ENCODE measurements around the gene HP.

HP gene

GRCh38 chr16:72043058-72043457 lies 11.2 kb upstream of the HP start:
- DNase-seq (ENCODE audit: low read depth) = no peak
- H3K4me3 ChIP-seq (ENCODE audit: low read depth, low read length) = no peak overlapping the region
- TF ChIP-seq, protein P1, sequence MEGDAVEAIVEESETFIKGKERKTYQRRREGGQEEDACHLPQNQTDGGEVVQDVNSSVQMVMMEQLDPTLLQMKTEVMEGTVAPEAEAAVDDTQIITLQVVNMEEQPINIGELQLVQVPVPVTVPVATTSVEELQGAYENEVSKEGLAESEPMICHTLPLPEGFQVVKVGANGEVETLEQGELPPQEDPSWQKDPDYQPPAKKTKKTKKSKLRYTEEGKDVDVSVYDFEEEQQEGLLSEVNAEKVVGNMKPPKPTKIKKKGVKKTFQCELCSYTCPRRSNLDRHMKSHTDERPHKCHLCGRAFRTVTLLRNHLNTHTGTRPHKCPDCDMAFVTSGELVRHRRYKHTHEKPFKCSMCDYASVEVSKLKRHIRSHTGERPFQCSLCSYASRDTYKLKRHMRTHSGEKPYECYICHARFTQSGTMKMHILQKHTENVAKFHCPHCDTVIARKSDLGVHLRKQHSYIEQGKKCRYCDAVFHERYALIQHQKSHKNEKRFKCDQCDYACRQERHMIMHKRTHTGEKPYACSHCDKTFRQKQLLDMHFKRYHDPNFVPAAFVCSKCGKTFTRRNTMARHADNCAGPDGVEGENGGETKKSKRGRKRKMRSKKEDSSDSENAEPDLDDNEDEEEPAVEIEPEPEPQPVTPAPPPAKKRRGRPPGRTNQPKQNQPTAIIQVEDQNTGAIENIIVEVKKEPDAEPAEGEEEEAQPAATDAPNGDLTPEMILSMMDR (IDR thresholded peaks at IDR 0.05; ENCODE audit: control insufficient read depth, extremely low read depth, insufficient read depth) = no peak

GRCh38 chr16:72043539-72043938 lies 10.8 kb upstream of the HP start:
- TF ChIP-seq, protein P1 (IDR thresholded peaks at IDR 0.05; ENCODE audit: control insufficient read depth, extremely low read depth, insufficient read depth) = no peak
- no peak for DNase-seq (ENCODE audit: low read depth)
- no peak overlapping the region for H3K4me3 ChIP-seq (ENCODE audit: low read depth, low read length)

DNA sequence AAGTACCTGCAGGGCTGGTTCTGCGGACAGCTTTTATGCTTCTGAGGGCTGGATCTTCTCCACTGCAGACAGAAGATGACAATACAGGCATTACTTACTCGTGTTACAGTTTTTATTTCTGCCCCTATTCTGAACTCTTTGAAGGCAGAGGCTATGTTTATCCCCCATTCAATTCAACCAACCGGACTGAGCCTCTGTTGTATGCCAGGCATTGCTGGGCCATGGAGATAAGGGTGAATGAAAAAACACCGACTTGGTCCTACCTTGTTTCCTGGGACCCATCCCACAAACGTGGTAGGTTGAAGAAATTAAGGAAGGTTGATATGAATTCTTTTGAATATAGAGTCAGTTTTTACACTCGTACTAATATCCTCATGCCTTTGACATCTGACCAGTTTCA lies 10.0 kb upstream of the HP start:
- no peak overlapping the region for H3K4me3 ChIP-seq (ENCODE audit: low read depth, low read length)
- TF ChIP-seq, protein P1 (IDR thresholded peaks at IDR 0.05; ENCODE audit: control insufficient read depth, extremely low read depth, insufficient read depth) = no peak
- DNase-seq (ENCODE audit: low read depth) = no peak

DNA sequence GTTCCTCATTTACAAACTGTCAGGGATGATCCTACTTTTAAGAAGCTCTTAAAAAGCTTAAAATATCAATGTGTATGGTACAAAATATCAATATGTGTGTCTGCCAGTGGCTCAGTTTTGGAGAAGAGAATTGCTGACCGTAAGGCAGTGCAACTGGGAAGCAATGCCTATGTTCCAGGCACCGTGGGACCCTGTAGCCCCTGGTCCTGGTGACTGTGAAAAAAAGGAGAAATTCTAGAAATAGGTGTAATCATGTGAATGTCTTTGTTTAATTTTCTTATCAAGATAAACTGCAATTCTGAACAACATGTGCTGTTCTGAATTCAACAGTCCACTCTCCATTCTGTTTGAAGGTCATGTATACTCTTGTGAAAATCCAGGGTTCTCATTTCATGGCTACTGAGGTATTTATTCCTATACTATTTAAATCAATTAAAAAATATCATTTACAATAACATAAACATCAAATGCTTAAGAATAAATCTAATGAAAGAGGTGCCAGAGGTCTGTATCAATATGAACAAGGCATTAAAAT lies 9.4 kb upstream of the HP start:
- TF ChIP-seq, protein P1 (IDR thresholded peaks at IDR 0.05; ENCODE audit: control insufficient read depth, extremely low read depth, insufficient read depth) = no peak
- H3K4me3 ChIP-seq (ENCODE audit: low read depth, low read length) = no peak overlapping the region

GRCh38 chr16:72049110-72049509 lies 5.2 kb upstream of the HP start:
- no peak for DNase-seq (ENCODE audit: low read depth)
- TF ChIP-seq, protein P1 (IDR thresholded peaks at IDR 0.05; ENCODE audit: control insufficient read depth, extremely low read depth, insufficient read depth) = no peak

More for the DNA sequence above, 9.4 kb upstream of the HP start:
- no peak for DNase-seq (ENCODE audit: low read depth)

GRCh38 chr16:72050769-72051464 lies 3.4 kb upstream of the HP start:
- no peak for DNase-seq (ENCODE audit: low read depth)
- no peak overlapping the region for H3K4me3 ChIP-seq (ENCODE audit: low read depth, low read length)
- TF ChIP-seq, protein P1 (IDR thresholded peaks at IDR 0.05; ENCODE audit: control insufficient read depth, extremely low read depth, insufficient read depth) = no peak

More at GRCh38 chr16:72049110-72049509, 5.2 kb upstream of the HP start:
- no peak overlapping the region for H3K4me3 ChIP-seq (ENCODE audit: low read depth, low read length)

DNA sequence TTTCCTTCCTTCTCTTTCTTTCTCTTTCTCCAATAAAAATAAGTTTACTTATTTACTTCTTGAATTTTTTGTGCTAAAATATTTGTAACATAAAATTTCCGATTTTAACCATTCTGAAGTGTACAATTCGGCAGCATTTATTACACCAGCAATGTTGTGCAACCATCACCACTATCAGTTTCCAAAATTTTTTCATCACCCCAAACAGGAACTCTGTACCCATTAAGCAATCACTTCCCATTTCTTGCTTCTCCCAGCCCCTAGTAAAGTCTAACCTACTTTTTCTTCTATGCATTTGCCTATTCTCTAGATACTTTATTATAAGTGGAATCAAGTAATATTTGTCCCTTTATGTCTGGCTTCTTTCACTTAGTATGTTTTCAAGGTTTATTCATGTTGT lies 2.5 kb upstream of the HP start:
- TF ChIP-seq, protein P1 (IDR thresholded peaks at IDR 0.05; ENCODE audit: control insufficient read depth, extremely low read depth, insufficient read depth) = no peak
- DNase-seq (ENCODE audit: low read depth) = no peak
- no peak overlapping the region for H3K4me3 ChIP-seq (ENCODE audit: low read depth, low read length)

Measured in LNCaP clone FGC (cell line).